ENCODE data around the gene CYP11A1. TPM values are rescaled to one million over a fixed set of nuclear protein-coding genes. Genes with fewer than 3 reads are reported as not detected.

CYP11A1 gene
- total RNA-seq, 4 donors from 2014 or later = 0.15 to 2.5 (median 0.67) TPM

DNA sequence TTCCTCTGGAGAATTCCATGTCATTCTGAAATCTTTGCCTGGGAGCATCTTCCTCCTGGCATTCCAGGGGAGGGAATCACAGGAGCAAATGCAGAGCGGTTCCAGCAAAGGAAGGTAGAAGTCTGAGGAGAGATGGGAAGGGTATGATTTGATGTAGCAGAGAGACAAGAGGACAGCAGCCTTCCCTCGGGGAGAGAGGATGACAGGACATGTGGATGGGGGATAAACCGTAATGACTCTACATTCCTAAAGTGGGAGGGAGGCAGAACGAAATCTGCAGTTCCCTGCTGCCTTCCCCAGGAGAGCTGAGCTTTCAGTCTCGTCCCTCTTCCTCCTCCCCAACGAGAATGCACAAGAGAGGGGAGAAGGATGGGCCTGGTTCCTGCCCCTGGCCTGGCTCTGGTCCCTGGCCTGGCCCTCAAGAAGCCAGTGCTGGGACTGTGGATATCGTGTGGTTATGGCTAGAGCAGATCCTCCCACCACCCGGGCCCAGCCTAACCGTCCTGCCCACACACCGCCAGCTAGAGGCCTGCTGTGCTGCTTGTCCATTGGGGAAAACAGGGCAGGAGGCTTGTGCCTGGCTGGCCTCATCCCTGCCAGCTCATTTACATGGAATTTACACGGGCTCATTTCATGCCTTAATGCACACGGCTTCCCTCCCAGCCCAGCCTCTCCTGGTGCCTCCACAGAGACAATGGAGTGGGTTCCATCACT lies 39.7 kb upstream of the CYP11A1 start:
- TF ChIP-seq CTCF (IDR thresholded peaks at IDR 0.05 in 4 of 5, conservative IDR thresholded peaks at IDR 0.05 in 1 of 5) (no peak), POLR2A (IDR thresholded peaks at IDR 0.05) (no peak)
- Histone ChIP-seq H3K27me3 (no peaks in the 10 kb centered on the region), H3K9me3 (no peaks in the 10 kb centered on the region), H3K36me3 (no peaks in the 10 kb centered on the region), H3K4me1 (no peaks in the 10 kb centered on the region), H3K4me3 (no peak overlapping the region), H3K27ac (no peak overlapping the region)
- intact Hi-C loops (cut with DNase I; ENCODE audit: low total_unique reads) = no loop called here
- ATAC-seq (no peak), DNase-seq (no peak)
- in situ Hi-C loops (cut with MboI; ENCODE audit: low sequenced_read_pairs in 4 of 4) = no loop called here

- H3K27me3 ChIP-seq = no peaks in the 10 kb centered on the region
- no peaks in the 10 kb centered on the region for H3K36me3 ChIP-seq
- no peak overlapping the region for H3K4me3 ChIP-seq
- H3K4me1 ChIP-seq = no peaks in the 10 kb centered on the region
- no peak for ATAC-seq
- intact Hi-C loops (cut with DNase I; ENCODE audit: low total_unique reads) = no loop called here
- H3K27ac ChIP-seq = no peak overlapping the region
- no peak for DNase-seq
- in situ Hi-C loops (cut with MboI; ENCODE audit: low sequenced_read_pairs in 4 of 4) = no loop called here
- H3K9me3 ChIP-seq = no peaks in the 10 kb centered on the region
- no peak for TF ChIP-seq POLR2A (IDR thresholded peaks at IDR 0.05)
Measured at GRCh38 chr15:74406517-74406916, 39.1 kb upstream of the CYP11A1 start.

DNA sequence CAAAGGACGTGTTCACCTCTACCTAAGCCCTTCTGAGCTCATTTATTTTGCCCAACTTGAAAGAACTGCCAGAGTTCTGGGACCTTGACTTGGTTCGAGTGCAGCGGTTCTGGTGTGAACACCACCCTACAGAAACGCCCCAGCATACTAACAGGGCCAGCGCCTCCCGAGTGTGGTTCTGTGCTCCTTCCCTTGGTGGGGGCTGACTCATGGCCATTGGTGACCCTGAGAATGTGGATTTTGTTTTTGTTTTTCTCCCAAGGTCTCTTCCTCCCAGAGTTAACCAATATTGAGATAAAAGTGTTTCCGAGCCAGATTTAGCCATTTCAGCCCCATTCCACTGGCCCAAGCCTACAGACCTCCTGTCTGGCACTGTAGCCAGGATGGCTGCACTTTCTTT lies 38.4 kb upstream of the CYP11A1 start:
- DNase-seq = no peak
- peaks cover 0 to 3% of the 10 kb centered on the region in 2 donors for H3K4me1 ChIP-seq
- H3K4me3 ChIP-seq = no peak overlapping the region
- intact Hi-C loops (cut with DNase I; ENCODE audit: low total_unique reads) (no loop called here), in situ Hi-C loops (cut with MboI; ENCODE audit: low sequenced_read_pairs in 4 of 4) (no loop called here)
- TF ChIP-seq POLR2A (IDR thresholded peaks at IDR 0.05) = no peak
- TF ChIP-seq CTCF (IDR thresholded peaks at IDR 0.05 in 4 of 5, conservative IDR thresholded peaks at IDR 0.05 in 1 of 5) = no peak
- H3K9me3 ChIP-seq = no peaks in the 10 kb centered on the region
- H3K27me3 ChIP-seq = no peaks in the 10 kb centered on the region
- H3K36me3 ChIP-seq = no peaks in the 10 kb centered on the region
- no peak overlapping the region for H3K27ac ChIP-seq
- no peak for ATAC-seq

- ATAC-seq = no peak
- H3K4me1 ChIP-seq = peaks cover 0 to 3% of the 10 kb centered on the region in 2 donors
- no peak for DNase-seq
Measured at GRCh38 chr15:74403991-74404563, 36.6 kb upstream of the CYP11A1 start.

More at GRCh38 chr15:74403991-74404563, 36.6 kb upstream of the CYP11A1 start:
- in situ Hi-C loops (cut with MboI; ENCODE audit: low sequenced_read_pairs in 4 of 4) = no loop called here
- H3K9me3 ChIP-seq = no peaks in the 10 kb centered on the region
- intact Hi-C loops (cut with DNase I; ENCODE audit: low total_unique reads) = no loop called here
- TF ChIP-seq CTCF (IDR thresholded peaks at IDR 0.05 in 4 of 5, conservative IDR thresholded peaks at IDR 0.05 in 1 of 5) = no peak
- no peak for TF ChIP-seq POLR2A (IDR thresholded peaks at IDR 0.05)
- H3K36me3 ChIP-seq = no peaks in the 10 kb centered on the region
- no peak overlapping the region for H3K4me3 ChIP-seq
- no peak overlapping the region for H3K27ac ChIP-seq
- no peaks in the 10 kb centered on the region for H3K27me3 ChIP-seq

Measured in gastrocnemius medialis (tissue), 4 donors.